B cell (primary cell): Measurements from ENCODE around the gene RFX3. TPM values are rescaled to one million over a fixed set of nuclear protein-coding genes. Genes with fewer than 3 reads are reported as not detected.

Experiments used
- ATAC-seq: fragments of 200-7000 bp; cut with Tn5 transposase; one replicate; pipeline ENCODE4 v1.10.0; 2021; ENCODE audit warnings: low read depth, mild to moderate bottlenecking, moderate number of reproducible peaks, moderate library complexity
- CTCF ChIA-PET: fragments of 350-600 bp; sonication (Branson Sonifier 250); formaldehyde crosslinking; loops from one replicate; lab custom pipeline; 2021; ENCODE audit warnings: antibody characterized with exemption, inconsistent platforms; lab: Charles Lee
- POLR2A ChIA-PET: fragments of 350-600 bp; sonication (Branson Sonifier 250); formaldehyde crosslinking; loops from one replicate; lab custom pipeline; 2021; ENCODE audit warnings: antibody characterized with exemption; lab: Charles Lee
- DNase-seq: peaks from one replicate; pipeline ENCODE4 v3.0.0; 2013
- H2AFZ ChIP-seq: 2 replicates; pipeline ENCODE4 v1.6.1; 2012; ENCODE audit warnings: mild to moderate bottlenecking, low read depth, low read length; ENCODE audit not compliant: insufficient read depth, poor library complexity, severe bottlenecking
- H3K27ac ChIP-seq, 2 donors: 1 replicate in 1 of 2; 2 replicates in 1 of 2; pipeline ENCODE4 v1.5.1; 2012 to 2013; ENCODE audit warnings: low read length in 2 of 2, mild to moderate bottlenecking in 2 of 2, moderate library complexity in 1 of 2
- H3K27me3 ChIP-seq, 4 experiments: fragments of 200-600 bp in 1 of 4; sonication (generic) in 1 of 4; replicated peaks in 1 of 4; 1 replicate in 2 of 4; 2 replicates in 2 of 4; pipeline versions ENCODE4 v1.6.1 to v1.7.0; 2013 to 2016; ENCODE audit warnings: low read length in 3 of 4, mild to moderate bottlenecking in 2 of 4, mixed read lengths in 1 of 4, moderate library complexity in 1 of 4; ENCODE audit not compliant: insufficient read depth in 4 of 4, control insufficient read depth in 3 of 4; ENCODE audit errors: control extremely low read depth in 1 of 4
- H3K36me3 ChIP-seq, 2 experiments: replicated peaks in 1 of 2; 1 replicate in 1 of 2; 2 replicates in 1 of 2; pipeline versions ENCODE4 v1.6.1 to v1.7.1; 2013; ENCODE audit warnings: low read length in 1 of 2; ENCODE audit not compliant: insufficient read depth in 2 of 2, control insufficient read depth in 1 of 2; ENCODE audit errors: control extremely low read depth in 1 of 2, extremely low read depth in 1 of 2
- H3K4me1 ChIP-seq, 2 donors: fragments of 200-600 bp in 1 of 2; sonication (generic) in 1 of 2; 1 replicate in 1 of 2; 2 replicates in 1 of 2; pipeline versions ENCODE4 v1.5.1 to v1.6.1; 2013 to 2017; ENCODE audit warnings: low read length in 2 of 2; ENCODE audit not compliant: control insufficient read depth in 2 of 2, insufficient read depth in 2 of 2
- H3K4me2 ChIP-seq: replicated peaks from 2 replicates; pipeline ENCODE3; 2012; ENCODE audit warnings: mild to moderate bottlenecking, low read depth, low read length; ENCODE audit not compliant: poor library complexity, severe bottlenecking
- H3K4me3 ChIP-seq, 5 experiments: fragments of 200-600 bp in 1 of 5; sonication (generic) in 1 of 5; 1 replicate in 3 of 5; 2 replicates in 2 of 5; pipeline versions ENCODE4 v1.5.1 to v1.7.0; 2011 to 2016; ENCODE audit warnings: low read length in 4 of 5, mild to moderate bottlenecking in 4 of 5, low read depth in 2 of 5, control low read depth in 1 of 5, moderate library complexity in 1 of 5; ENCODE audit not compliant: insufficient read depth in 1 of 5; ENCODE audit errors: control extremely low read depth in 1 of 5, extremely low read depth in 1 of 5
- H3K79me2 ChIP-seq: fragments of 200-600 bp; sonication (generic); one replicate; pipeline ENCODE4 v1.6.0; 2016; ENCODE audit warnings: low read length; ENCODE audit not compliant: control insufficient read depth, insufficient read depth
- H3K9ac ChIP-seq: fragments of 200-600 bp; sonication (generic); 2 replicates; pipeline ENCODE4 v1.6.1; 2017; ENCODE audit warnings: mild to moderate bottlenecking, low read length, moderate library complexity
- H3K9me3 ChIP-seq, 3 donors: one replicate each; pipeline versions ENCODE4 v1.6.1 to v1.7.1; 2013; ENCODE audit warnings: low read length in 2 of 3; ENCODE audit not compliant: control insufficient read depth in 2 of 3, insufficient read depth in 1 of 3; ENCODE audit errors: control extremely low read depth in 1 of 3
- H4K20me1 ChIP-seq: 2 replicates; pipeline ENCODE4 v1.6.0; 2012; ENCODE audit warnings: mild to moderate bottlenecking, low read length; ENCODE audit not compliant: insufficient read depth, control insufficient read depth, poor library complexity, severe bottlenecking
- H3K27ac Mint-ChIP-seq: one replicate; pipeline ENCODE4 v1.8.0; 2021; ENCODE audit warnings: mixed read lengths
- H3K27me3 Mint-ChIP-seq: one replicate; pipeline ENCODE4 v1.8.0; 2021; ENCODE audit warnings: mixed read lengths
- H3K4me1 Mint-ChIP-seq: one replicate; pipeline ENCODE4 v1.8.0; 2021; ENCODE audit warnings: mixed read lengths
- H3K4me3 Mint-ChIP-seq: one replicate; pipeline ENCODE4 v1.8.0; 2021; ENCODE audit warnings: mixed read lengths
- H3K9me3 Mint-ChIP-seq: one replicate; pipeline ENCODE4 v1.8.0; 2022; ENCODE audit warnings: mixed read lengths; ENCODE audit not compliant: insufficient read depth
- EZH2 ChIP-seq: IDR thresholded peaks from 2 replicates; pipeline ENCODE4 v1.6.1; 2012; ENCODE audit warnings: borderline replicate concordance, low read depth, mild to moderate bottlenecking, moderate library complexity, low read length; ENCODE audit not compliant: insufficient read depth, poor library complexity, severe bottlenecking
- WGBS: methylation state at CpG from one replicate; pipeline ENCODE4 v1.1.5; 2013; ENCODE audit warnings: missing lambda C conversion rate; ENCODE audit not compliant: insufficient coverage; 5-methylcytosine and 5-hydroxymethylcytosine counted together
- intact Hi-C: fragments of 100-400 bp; cut with micrococcal nuclease; formaldehyde crosslinking; loops from one replicate; pipeline ENCODE4 v1.10.0; 2022
- polyA plus RNA-seq: library from polyadenylated mRNA; depleted of rRNA; stranded (reverse); fragments of >200 nt; gene quantifications from 2 replicates; pipeline ENCODE4 v1.2.3, GENCODE V29; 2012
- total RNA-seq, 2 donors: library from RNA; stranded (reverse); fragments of 120-200 nt in 1 of 2; gene quantifications; 1 replicate in 1 of 2; 2 replicates in 1 of 2; pipeline versions ENCODE4 v1.2.3 to v1.2.4, GENCODE V29; 2013 to 2022
- TF ChIP-seq, protein P1 (sequence below): fragments of 200-600 bp; IDR thresholded peaks from one replicate; pipeline ENCODE4 v1.8.0; 2022; ENCODE audit warnings: antibody characterized with exemption, mild to moderate bottlenecking

Gene RFX3
- total and polyA plus RNA-seq, 2 donors (not counting 1 experiment from before 2014, with no cell fraction given): 6.1 to 39.1 TPM

DNA sequence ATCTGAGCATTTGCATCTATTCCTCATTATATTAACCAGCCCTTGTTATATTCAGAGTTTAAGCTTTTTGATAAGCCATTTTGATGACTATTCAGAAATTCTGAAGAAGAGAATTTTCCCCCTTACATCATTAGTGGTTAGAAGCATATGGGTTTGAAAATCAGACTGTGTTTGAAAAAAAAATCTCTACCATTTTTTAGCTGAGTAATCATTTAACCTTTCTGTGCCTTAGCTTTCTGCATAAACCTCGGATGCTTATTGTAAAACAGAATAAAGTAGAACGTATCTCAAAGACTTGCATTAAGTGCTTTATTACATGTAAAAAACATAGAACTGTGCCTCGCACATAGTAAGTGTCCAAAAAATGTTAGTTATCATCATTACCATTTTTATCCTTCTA, 278.6 kb downstream of the RFX3 start:
- Histone ChIP-seq H3K9me3 (no peaks in the 10 kb centered on the region), H3K27ac (no peak overlapping the region), H3K36me3 (peaks cover 2 to 18% of the 10 kb centered on the region in 2 experiments), H4K20me1 (no peaks in the 10 kb centered on the region), H2AFZ (no peak overlapping the region), H3K27me3 (no peaks in the 10 kb centered on the region), H3K4me3 (no peak overlapping the region), H3K4me2 (no peak overlapping the region), H3K9ac (no peak overlapping the region), H3K79me2 (no peaks in the 10 kb centered on the region), H3K4me1 (no peaks in the 10 kb centered on the region)
- DNase-seq (no peak), ATAC-seq (no peak)
- Mint-ChIP-seq H3K27ac (no peak overlapping the region), H3K27me3 (no peaks in the 10 kb centered on the region), H3K4me1 (no peaks in the 10 kb centered on the region), H3K9me3 (no peaks in the 10 kb centered on the region), H3K4me3 (no peak overlapping the region)
- POLR2A ChIA-PET: no interaction called here
- WGBS: no CpG with 5 or more reads among the region's 3 CpGs
- TF ChIP-seq, protein P1, sequence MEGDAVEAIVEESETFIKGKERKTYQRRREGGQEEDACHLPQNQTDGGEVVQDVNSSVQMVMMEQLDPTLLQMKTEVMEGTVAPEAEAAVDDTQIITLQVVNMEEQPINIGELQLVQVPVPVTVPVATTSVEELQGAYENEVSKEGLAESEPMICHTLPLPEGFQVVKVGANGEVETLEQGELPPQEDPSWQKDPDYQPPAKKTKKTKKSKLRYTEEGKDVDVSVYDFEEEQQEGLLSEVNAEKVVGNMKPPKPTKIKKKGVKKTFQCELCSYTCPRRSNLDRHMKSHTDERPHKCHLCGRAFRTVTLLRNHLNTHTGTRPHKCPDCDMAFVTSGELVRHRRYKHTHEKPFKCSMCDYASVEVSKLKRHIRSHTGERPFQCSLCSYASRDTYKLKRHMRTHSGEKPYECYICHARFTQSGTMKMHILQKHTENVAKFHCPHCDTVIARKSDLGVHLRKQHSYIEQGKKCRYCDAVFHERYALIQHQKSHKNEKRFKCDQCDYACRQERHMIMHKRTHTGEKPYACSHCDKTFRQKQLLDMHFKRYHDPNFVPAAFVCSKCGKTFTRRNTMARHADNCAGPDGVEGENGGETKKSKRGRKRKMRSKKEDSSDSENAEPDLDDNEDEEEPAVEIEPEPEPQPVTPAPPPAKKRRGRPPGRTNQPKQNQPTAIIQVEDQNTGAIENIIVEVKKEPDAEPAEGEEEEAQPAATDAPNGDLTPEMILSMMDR: no peak
- TF ChIP-seq EZH2: no peak
- intact Hi-C loops: no loop called here
- CTCF ChIA-PET: interaction anchor here (1.8 kb wide), 1 partner anchor 194 kb away, joined by 7 read pairs; no protein-coding TSS in a partner anchor

DNA sequence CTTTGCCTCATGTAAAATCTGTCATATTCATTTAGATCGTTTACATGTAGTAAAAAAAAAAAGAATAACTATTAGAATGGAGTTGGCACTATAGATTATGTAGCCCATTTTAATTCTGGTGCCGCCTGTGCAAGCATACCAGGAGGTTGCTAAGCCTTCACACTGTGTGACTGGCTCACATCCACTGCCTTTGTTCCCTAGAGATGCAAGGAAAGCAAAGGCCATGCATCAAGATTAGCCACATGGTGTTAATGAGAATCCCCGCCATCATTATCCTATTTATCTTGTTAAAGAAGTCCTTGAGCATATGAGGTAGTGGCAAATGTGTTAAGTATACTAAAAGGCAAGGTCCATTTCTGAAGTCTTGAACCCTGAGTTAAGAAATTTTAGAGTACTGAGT, 279.6 kb downstream of the RFX3 start:
- Mint-ChIP-seq H3K9me3 (no peaks in the 10 kb centered on the region), H3K4me3 (no peak overlapping the region), H3K27me3 (no peaks in the 10 kb centered on the region), H3K27ac (no peak overlapping the region), H3K4me1 (no peaks in the 10 kb centered on the region)
- intact Hi-C loops: no loop called here
- Histone ChIP-seq H3K9ac (no peak overlapping the region), H3K4me1 (no peaks in the 10 kb centered on the region), H2AFZ (no peak overlapping the region), H3K79me2 (no peaks in the 10 kb centered on the region), H3K4me2 (no peak overlapping the region), H3K4me3 (no peak overlapping the region), H3K27ac (no peak overlapping the region), H4K20me1 (no peaks in the 10 kb centered on the region), H3K27me3 (no peaks in the 10 kb centered on the region), H3K36me3 (peaks cover 2 to 16% of the 10 kb centered on the region in 2 experiments), H3K9me3 (no peaks in the 10 kb centered on the region)
- ATAC-seq: no peak
- TF ChIP-seq EZH2: no peak
- TF ChIP-seq, protein P1: no peak
- DNase-seq: no peak
- WGBS: 100% methylated on average over 1 of the region's 3 CpGs
- ChIA-PET CTCF (interaction anchor here (1.8 kb wide), 1 partner anchor 195 kb away, joined by 7 read pairs; no protein-coding TSS in a partner anchor), POLR2A (no interaction called here)
